Measurements from ENCODE around the gene SLC35D3.

DNA sequence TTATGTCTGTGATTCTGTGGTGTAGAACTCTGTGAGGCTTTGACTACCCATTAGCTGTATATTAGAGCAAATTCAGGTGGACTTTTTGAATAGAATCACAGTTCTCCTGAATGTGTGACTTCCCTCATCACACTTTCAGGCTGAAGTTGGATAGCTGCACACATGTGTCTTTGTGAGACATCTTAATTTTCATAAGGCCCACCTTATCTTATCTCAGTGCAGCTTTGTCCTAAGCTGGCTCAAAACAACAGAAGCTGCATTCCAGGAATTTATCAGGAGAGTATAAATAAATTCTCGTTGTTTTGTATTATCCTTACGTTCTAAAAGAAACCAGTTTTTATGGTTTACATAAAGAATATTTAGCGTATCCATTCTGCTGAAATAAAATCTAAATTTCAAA is 26.2 kb upstream of the SLC35D3 start:
- TF ChIP-seq NFIC (IDR thresholded peaks at IDR 0.05) = no peak
- TF ChIP-seq, protein P1, sequence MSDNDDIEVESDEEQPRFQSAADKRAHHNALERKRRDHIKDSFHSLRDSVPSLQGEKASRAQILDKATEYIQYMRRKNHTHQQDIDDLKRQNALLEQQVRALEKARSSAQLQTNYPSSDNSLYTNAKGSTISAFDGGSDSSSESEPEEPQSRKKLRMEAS (IDR thresholded peaks at IDR 0.05) = no peak
- no peak for TF ChIP-seq TCF12 (IDR thresholded peaks at IDR 0.05; ENCODE audit: low read depth)
- TF ChIP-seq, protein P2, sequence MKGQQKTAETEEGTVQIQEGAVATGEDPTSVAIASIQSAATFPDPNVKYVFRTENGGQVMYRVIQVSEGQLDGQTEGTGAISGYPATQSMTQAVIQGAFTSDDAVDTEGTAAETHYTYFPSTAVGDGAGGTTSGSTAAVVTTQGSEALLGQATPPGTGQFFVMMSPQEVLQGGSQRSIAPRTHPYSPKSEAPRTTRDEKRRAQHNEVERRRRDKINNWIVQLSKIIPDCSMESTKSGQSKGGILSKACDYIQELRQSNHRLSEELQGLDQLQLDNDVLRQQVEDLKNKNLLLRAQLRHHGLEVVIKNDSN (IDR thresholded peaks at IDR 0.05) = no peak
- TF ChIP-seq TAF1 (IDR thresholded peaks at IDR 0.05; ENCODE audit: low read depth) = no peak
- no peak for TF ChIP-seq FOXM1 (IDR thresholded peaks at IDR 0.05; ENCODE audit: borderline replicate concordance, low read depth)
- TF ChIP-seq, protein P3, sequence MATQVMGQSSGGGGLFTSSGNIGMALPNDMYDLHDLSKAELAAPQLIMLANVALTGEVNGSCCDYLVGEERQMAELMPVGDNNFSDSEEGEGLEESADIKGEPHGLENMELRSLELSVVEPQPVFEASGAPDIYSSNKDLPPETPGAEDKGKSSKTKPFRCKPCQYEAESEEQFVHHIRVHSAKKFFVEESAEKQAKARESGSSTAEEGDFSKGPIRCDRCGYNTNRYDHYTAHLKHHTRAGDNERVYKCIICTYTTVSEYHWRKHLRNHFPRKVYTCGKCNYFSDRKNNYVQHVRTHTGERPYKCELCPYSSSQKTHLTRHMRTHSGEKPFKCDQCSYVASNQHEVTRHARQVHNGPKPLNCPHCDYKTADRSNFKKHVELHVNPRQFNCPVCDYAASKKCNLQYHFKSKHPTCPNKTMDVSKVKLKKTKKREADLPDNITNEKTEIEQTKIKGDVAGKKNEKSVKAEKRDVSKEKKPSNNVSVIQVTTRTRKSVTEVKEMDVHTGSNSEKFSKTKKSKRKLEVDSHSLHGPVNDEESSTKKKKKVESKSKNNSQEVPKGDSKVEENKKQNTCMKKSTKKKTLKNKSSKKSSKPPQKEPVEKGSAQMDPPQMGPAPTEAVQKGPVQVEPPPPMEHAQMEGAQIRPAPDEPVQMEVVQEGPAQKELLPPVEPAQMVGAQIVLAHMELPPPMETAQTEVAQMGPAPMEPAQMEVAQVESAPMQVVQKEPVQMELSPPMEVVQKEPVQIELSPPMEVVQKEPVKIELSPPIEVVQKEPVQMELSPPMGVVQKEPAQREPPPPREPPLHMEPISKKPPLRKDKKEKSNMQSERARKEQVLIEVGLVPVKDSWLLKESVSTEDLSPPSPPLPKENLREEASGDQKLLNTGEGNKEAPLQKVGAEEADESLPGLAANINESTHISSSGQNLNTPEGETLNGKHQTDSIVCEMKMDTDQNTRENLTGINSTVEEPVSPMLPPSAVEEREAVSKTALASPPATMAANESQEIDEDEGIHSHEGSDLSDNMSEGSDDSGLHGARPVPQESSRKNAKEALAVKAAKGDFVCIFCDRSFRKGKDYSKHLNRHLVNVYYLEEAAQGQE (IDR thresholded peaks at IDR 0.05; ENCODE audit: low read depth) = no peak
- TF ChIP-seq CREB1 (IDR thresholded peaks at IDR 0.05; ENCODE audit: low read depth) = no peak

Data from Ishikawa (cell line).